IMR-90 (cell line): ENCODE results near the gene ARHGAP5. TPM values are rescaled to one million over a fixed set of nuclear protein-coding genes. Genes with fewer than 3 reads are reported as not detected.

Experiments used
- ATAC-seq: fragments of 200-7000 bp; cut with Tn5 transposase; 2 replicates; pipeline ENCODE4 v1.9.1; 2020; ENCODE audit warnings: low read depth, mild to moderate bottlenecking, moderate library complexity
- BruUV-seq: library from RNA; stranded (reverse); fragments of 400-500 nt; replicated peaks from 2 replicates; lab custom pipeline; 2021; lab: Mats Ljungman, UMichigan
- CTCF ChIA-PET: fragments of 300-600 bp; formaldehyde crosslinking; extraction: SDS; loops from one replicate; lab custom pipeline; 2021; ENCODE audit warnings: antibody characterized with exemption; lab: Yijun Ruan, JAX
- POLR2A ChIA-PET: fragments of 300-600 bp; sonication (Branson Sonifier 250); formaldehyde crosslinking; loops from one replicate; lab custom pipeline; 2022; ENCODE audit warnings: antibody characterized with exemption; ENCODE audit not compliant: unreplicated experiment; lab: Charles Lee
- DNase-seq: peaks from one replicate; pipeline ENCODE4 v3.0.0; 2013
- H2AFZ ChIP-seq: replicated peaks from 2 replicates; pipeline ENCODE3; 2013; ENCODE audit warnings: low read length, mild to moderate bottlenecking; ENCODE audit not compliant: poor library complexity
- H2AK5ac ChIP-seq: 2 replicates; pipeline ENCODE4 v1.6.1; 2013; ENCODE audit warnings: low read depth, low read length, inconsistent platforms
- H2AK9ac ChIP-seq: replicated peaks from 2 replicates; pipeline ENCODE3; 2013; ENCODE audit warnings: mild to moderate bottlenecking, low read depth, low read length, moderate library complexity; ENCODE audit not compliant: poor library complexity
- H2BK120ac ChIP-seq: 2 replicates; pipeline ENCODE4 v1.6.1; 2013; ENCODE audit warnings: low read depth, low read length, inconsistent platforms
- H2BK15ac ChIP-seq: 3 replicates; pipeline ENCODE4 v1.6.1; 2013; ENCODE audit warnings: low read depth, low read length, inconsistent platforms
- H2BK20ac ChIP-seq: 2 replicates; pipeline ENCODE4 v1.6.1; 2013; ENCODE audit warnings: low read depth, mild to moderate bottlenecking, inconsistent platforms, low read length, moderate library complexity
- H2BK5ac ChIP-seq: 2 replicates; pipeline ENCODE4 v1.6.1; 2013; ENCODE audit warnings: mild to moderate bottlenecking, low read depth, low read length, inconsistent platforms; ENCODE audit not compliant: poor library complexity, severe bottlenecking
- H3K14ac ChIP-seq: replicated peaks from 2 replicates; pipeline ENCODE4 v1.6.1; 2013; ENCODE audit warnings: low read depth, low read length, inconsistent platforms
- H3K18ac ChIP-seq: 2 replicates; pipeline ENCODE4 v1.6.1; 2013; ENCODE audit warnings: low read depth, low read length, control low read depth
- H3K23ac ChIP-seq: 2 replicates; pipeline ENCODE4 v1.6.1; 2013; ENCODE audit warnings: low read depth, low read length, inconsistent platforms
- H3K27ac ChIP-seq: 2 replicates; pipeline ENCODE4 v1.5.1; 2013; ENCODE audit warnings: mild to moderate bottlenecking, control low read depth, low read length; ENCODE audit not compliant: insufficient read depth
- H3K27me3 ChIP-seq: 2 replicates; pipeline ENCODE4 v1.6.1; 2013; ENCODE audit warnings: low read length; ENCODE audit not compliant: control insufficient read depth, insufficient read depth
- H3K36me3 ChIP-seq: 2 replicates; pipeline ENCODE4 v1.6.1; 2013; ENCODE audit warnings: low read length, mixed read lengths; ENCODE audit not compliant: control insufficient read depth, insufficient read depth
- H3K4ac ChIP-seq: 2 replicates; pipeline ENCODE4 v1.6.1; 2013; ENCODE audit warnings: low read depth, low read length, inconsistent platforms
- H3K4me1 ChIP-seq: 2 replicates; pipeline ENCODE4 v1.6.1; 2013; ENCODE audit warnings: low read length, mixed read lengths; ENCODE audit not compliant: control insufficient read depth, insufficient read depth
- H3K4me2 ChIP-seq: 2 replicates; pipeline ENCODE4 v1.6.1; 2013; ENCODE audit warnings: low read depth, mild to moderate bottlenecking, control low read depth, low read length, moderate library complexity
- H3K4me3 ChIP-seq: 2 replicates; pipeline ENCODE4 v1.5.1; 2013; ENCODE audit warnings: low read depth, mild to moderate bottlenecking, control low read depth, low read length, moderate library complexity; ENCODE audit not compliant: insufficient read depth
- H3K56ac ChIP-seq: 2 replicates; pipeline ENCODE4 v1.6.1; 2013; ENCODE audit warnings: low read length, inconsistent platforms; ENCODE audit not compliant: insufficient read depth; ENCODE audit errors: extremely low read depth
- H3K79me1 ChIP-seq, 2 experiments: 2 replicates each; pipeline ENCODE4 v1.6.1; 2013; ENCODE audit warnings: low read length in 2 of 2, inconsistent platforms in 1 of 2, low read depth in 1 of 2
- H3K9ac ChIP-seq: 2 replicates; pipeline ENCODE4 v1.6.1; 2013; ENCODE audit warnings: low read depth, low read length, control low read depth
- H3K9me1 ChIP-seq: 2 replicates; pipeline ENCODE4 v1.6.1; 2013; ENCODE audit warnings: low read length, inconsistent platforms; ENCODE audit not compliant: insufficient read depth
- H3K9me3 ChIP-seq: 2 replicates; pipeline ENCODE4 v1.6.1; 2013; ENCODE audit warnings: low read length; ENCODE audit not compliant: control insufficient read depth, insufficient read depth
- H4K20me1 ChIP-seq: 2 replicates; pipeline ENCODE4 v1.6.1; 2013; ENCODE audit warnings: low read length, inconsistent platforms; ENCODE audit not compliant: insufficient read depth
- H4K5ac ChIP-seq: 2 replicates; pipeline ENCODE4 v1.6.1; 2013; ENCODE audit warnings: mild to moderate bottlenecking, low read depth, low read length, control low read depth
- H4K8ac ChIP-seq, 2 experiments: 2 replicates each; pipeline ENCODE4 v1.6.1; 2013; ENCODE audit warnings: low read depth in 2 of 2, low read length in 2 of 2, control low read depth in 1 of 2, inconsistent platforms in 1 of 2
- H4K91ac ChIP-seq: 2 replicates; pipeline ENCODE4 v1.6.1; 2013; ENCODE audit warnings: low read depth, low read length, inconsistent platforms; ENCODE audit not compliant: insufficient read depth
- BHLHE40 ChIP-seq: fragments of 150-350 bp; IDR thresholded peaks from 2 replicates; pipeline ENCODE4 v1.6.1; 2016; ENCODE audit warnings: mild to moderate bottlenecking, low read depth, low read length
- CEBPB ChIP-seq: IDR thresholded peaks from 2 replicates; pipeline ENCODE4 v1.6.1; 2012; ENCODE audit warnings: low read depth, low read length, improper control_type of control experiment
- CHD1 ChIP-seq: IDR thresholded peaks from 2 replicates; pipeline ENCODE4 v1.6.1; 2012; ENCODE audit warnings: low read depth, low read length, improper control_type of control experiment
- CTCF ChIP-seq: conservative IDR thresholded peaks from 2 replicates; pipeline ENCODE4 v1.5.1; 2012; ENCODE audit warnings: mild to moderate bottlenecking, low read depth, low read length, improper control_type of control experiment
- ELK1 ChIP-seq: fragments of 150-350 bp; IDR thresholded peaks from 2 replicates; pipeline ENCODE4 v1.6.1; 2016; ENCODE audit warnings: low read depth, mild to moderate bottlenecking, low read length, moderate library complexity, borderline replicate concordance
- FOS ChIP-seq: fragments of 150-350 bp; IDR thresholded peaks from 2 replicates; pipeline ENCODE4 v1.6.1; 2016; ENCODE audit warnings: low read depth, low read length
- MAFK ChIP-seq: IDR thresholded peaks from 2 replicates; pipeline ENCODE4 v1.6.1; 2012; ENCODE audit warnings: low read depth, low read length, improper control_type of control experiment
- MAZ ChIP-seq: IDR thresholded peaks from 2 replicates; pipeline ENCODE4 v1.6.1; 2012; ENCODE audit warnings: low read depth, mild to moderate bottlenecking, low read length, improper control_type of control experiment, moderate library complexity, borderline replicate concordance
- MXI1 ChIP-seq: IDR thresholded peaks from 2 replicates; pipeline ENCODE4 v1.6.1; 2012; ENCODE audit warnings: low read depth, mild to moderate bottlenecking, low read length, moderate library complexity, borderline replicate concordance
- NFE2L2 ChIP-seq: fragments of 150-350 bp; IDR thresholded peaks from 2 replicates; pipeline ENCODE4 v1.6.1; 2016; ENCODE audit warnings: low read depth, mild to moderate bottlenecking, low read length
- POLR2A ChIP-seq: IDR thresholded peaks from 2 replicates; pipeline ENCODE4 v1.6.1; 2012; ENCODE audit warnings: mild to moderate bottlenecking, low read depth, low read length
- RAD21 ChIP-seq: IDR thresholded peaks from 2 replicates; pipeline ENCODE4 v1.6.1; 2012; ENCODE audit warnings: low read length, improper control_type of control experiment
- RCOR1 ChIP-seq: IDR thresholded peaks from 2 replicates; pipeline ENCODE4 v1.6.1; 2012; ENCODE audit warnings: mild to moderate bottlenecking, low read length, improper control_type of control experiment; ENCODE audit not compliant: insufficient replicate concordance
- RFX5 ChIP-seq: IDR thresholded peaks from 2 replicates; pipeline ENCODE4 v1.8.0; 2012; ENCODE audit warnings: low read depth, mild to moderate bottlenecking, low read length, moderate library complexity
- SMC3 ChIP-seq: fragments of 150-350 bp; IDR thresholded peaks from 2 replicates; pipeline ENCODE4 v1.6.1; 2016; ENCODE audit warnings: low read depth, mild to moderate bottlenecking, antibody characterized with exemption, low read length, moderate library complexity
- WGBS, 2 experiments: methylation state at CpG; one replicate each; pipeline versions ENCODE4 v1.1.5 to v1.1.7; 2013; ENCODE audit warnings: missing lambda C conversion rate in 2 of 2; ENCODE audit not compliant: insufficient read length in 1 of 2; ENCODE audit errors: extremely low coverage in 2 of 2; 5-methylcytosine and 5-hydroxymethylcytosine counted together
- dilution Hi-C: fragments of 300-500 bp; cut with HindIII; formaldehyde crosslinking; loops from one replicate; pipeline ENCODE4 v1.14.3; 2018; ENCODE audit warnings: low sequenced_read_pairs; ENCODE audit not compliant: unreplicated experiment
- in situ Hi-C: fragments of 300-500 bp; cut with MboI; formaldehyde crosslinking; loops from 3 replicates; pipeline ENCODE4 v1.14.3; 2019; ENCODE audit warnings: low sequenced_read_pairs, inconsistent platforms, mixed read lengths
- intact Hi-C: fragments of 100-400 bp; cut with micrococcal nuclease; formaldehyde crosslinking; loops from 2 replicates; pipeline ENCODE4 v1.10.0; 2022
- polyA plus RNA-seq, 3 experiments: library from polyadenylated mRNA; depleted of rRNA; stranded (reverse); fragments of >200 nt; gene quantifications; 2 replicates each; pipeline ENCODE4 v1.2.3, GENCODE V29; 2012; ENCODE audit warnings: low replicate concordance in 1 of 3
- total RNA-seq: library from RNA; depleted of rRNA; stranded (reverse); fragments of >200 nt; gene quantifications from 2 replicates; pipeline ENCODE4 v1.2.3, GENCODE V29; 2012
- TF ChIP-seq, protein P1 (sequence below): fragments of 150-350 bp; IDR thresholded peaks from 2 replicates; pipeline ENCODE4 v1.6.1; 2017; ENCODE audit warnings: mild to moderate bottlenecking, antibody characterized with exemption, low read length, low read depth

ARHGAP5 gene
- total and polyA plus RNA-seq, 2 of the 4 experiments (the other 2 are of a cell fraction): 7.4 to 45.3 TPM

- TF ChIP-seq RFX5 (no peak), MXI1 (no peak), POLR2A (no peak), CTCF (no peak), RCOR1 (no peak), RAD21 (no peak), SMC3 (no peak), MAFK (no peak), BHLHE40 (no peak), CEBPB (no peak), FOS (no peak), MAZ (no peak), NFE2L2 (no peak), ELK1 (no peak), CHD1 (no peak)
- TF ChIP-seq, protein P1, sequence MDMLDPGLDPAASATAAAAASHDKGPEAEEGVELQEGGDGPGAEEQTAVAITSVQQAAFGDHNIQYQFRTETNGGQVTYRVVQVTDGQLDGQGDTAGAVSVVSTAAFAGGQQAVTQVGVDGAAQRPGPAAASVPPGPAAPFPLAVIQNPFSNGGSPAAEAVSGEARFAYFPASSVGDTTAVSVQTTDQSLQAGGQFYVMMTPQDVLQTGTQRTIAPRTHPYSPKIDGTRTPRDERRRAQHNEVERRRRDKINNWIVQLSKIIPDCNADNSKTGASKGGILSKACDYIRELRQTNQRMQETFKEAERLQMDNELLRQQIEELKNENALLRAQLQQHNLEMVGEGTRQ: no peak
- ATAC-seq (no peak), DNase-seq (no peak)
- H3K56ac ChIP-seq: no peak overlapping the region
- WGBS, 2 experiments: 80% methylated on average over 1 of the region's 7 CpGs; no CpG with 5 or more reads in 1 of the 2 experiments
- ChIA-PET CTCF (interaction anchor here (0.6 to 0.7 kb wide), 2 partner anchors 13 to 234 kb away, joined by 3 read pairs; no protein-coding TSS in a partner anchor), POLR2A (no interaction called here)
- no peaks in the 10 kb centered on the region for H4K20me1 ChIP-seq
- no peak overlapping the region for H4K5ac ChIP-seq
- no peak overlapping the region for H3K14ac ChIP-seq
- H3K79me1 ChIP-seq: no peaks in the 10 kb centered on the region
- no peaks in the 10 kb centered on the region for H3K9me3 ChIP-seq
- H3K4ac ChIP-seq: no peak overlapping the region
- no peaks in the 10 kb centered on the region for H3K9me1 ChIP-seq
- intact Hi-C loops: loop anchor here (5.0 kb wide), 1 partner anchor 72 kb away; no protein-coding TSS in a partner anchor
- H2BK15ac ChIP-seq: no peak overlapping the region
- no peak overlapping the region for H4K91ac ChIP-seq
- in situ Hi-C loops: no loop called here
- H3K4me1 ChIP-seq: no peaks in the 10 kb centered on the region
- no peak overlapping the region for H4K8ac ChIP-seq
- H2AK5ac ChIP-seq: no peak overlapping the region
- no peak overlapping the region for H3K9ac ChIP-seq
- no peak overlapping the region for H3K18ac ChIP-seq
- no peak overlapping the region for H3K23ac ChIP-seq
- H2AFZ ChIP-seq: no peak overlapping the region
- no peak overlapping the region for H2BK5ac ChIP-seq
- H2BK20ac ChIP-seq: no peak overlapping the region
- no peak overlapping the region for H2BK120ac ChIP-seq
- no peak overlapping the region for H3K27ac ChIP-seq
- no peaks in the 10 kb centered on the region for H3K36me3 ChIP-seq
- no TSS peak for BruUV-seq
- no peak overlapping the region for H3K4me3 ChIP-seq
- H3K27me3 ChIP-seq: peaks cover 12% of the 10 kb centered on the region
- dilution Hi-C loops: no loop called here
- H2AK9ac ChIP-seq: no peak overlapping the region
- H3K4me2 ChIP-seq: no peak overlapping the region
These were observed 37.6 kb upstream of the ARHGAP5 start for GRCh38 chr14:32039401-32040030.
